Measurements from ENCODE around the gene RAI1.

RAI1 gene

GRCh38 chr17:17852930-17853329 is 171.7 kb downstream of the RAI1 start:
- no peak for DNase-seq

GRCh38 chr17:17853811-17854447 is 172.7 kb downstream of the RAI1 start:
- peak; percentile 69 for DNase-seq

GRCh38 chr17:17855976-17856375 is 174.7 kb downstream of the RAI1 start:
- no peak for DNase-seq

- DNase-seq = no peak
Measured at GRCh38 chr17:17856386-17856785, 175.1 kb downstream of the RAI1 start.

GRCh38 chr17:17857496-17857895 is 176.2 kb downstream of the RAI1 start:
- no peak for DNase-seq

GRCh38 chr17:17859909-17860765 is 178.9 kb downstream of the RAI1 start:
- DNase-seq = peak; percentile 73

GRCh38 chr17:17860766-17861107 is 179.5 kb downstream of the RAI1 start:
- no peak for DNase-seq
